ENCODE data around the gene PHAF1. TPM values are rescaled to one million over a fixed set of nuclear protein-coding genes. Genes with fewer than 3 reads are reported as not detected.

PHAF1 gene
- total and polyA plus RNA-seq, 2 of the 13 experiments (the other 11 are each of a cell fraction or from before 2014, with no cell fraction given): 48.3 to 174 TPM

DNA sequence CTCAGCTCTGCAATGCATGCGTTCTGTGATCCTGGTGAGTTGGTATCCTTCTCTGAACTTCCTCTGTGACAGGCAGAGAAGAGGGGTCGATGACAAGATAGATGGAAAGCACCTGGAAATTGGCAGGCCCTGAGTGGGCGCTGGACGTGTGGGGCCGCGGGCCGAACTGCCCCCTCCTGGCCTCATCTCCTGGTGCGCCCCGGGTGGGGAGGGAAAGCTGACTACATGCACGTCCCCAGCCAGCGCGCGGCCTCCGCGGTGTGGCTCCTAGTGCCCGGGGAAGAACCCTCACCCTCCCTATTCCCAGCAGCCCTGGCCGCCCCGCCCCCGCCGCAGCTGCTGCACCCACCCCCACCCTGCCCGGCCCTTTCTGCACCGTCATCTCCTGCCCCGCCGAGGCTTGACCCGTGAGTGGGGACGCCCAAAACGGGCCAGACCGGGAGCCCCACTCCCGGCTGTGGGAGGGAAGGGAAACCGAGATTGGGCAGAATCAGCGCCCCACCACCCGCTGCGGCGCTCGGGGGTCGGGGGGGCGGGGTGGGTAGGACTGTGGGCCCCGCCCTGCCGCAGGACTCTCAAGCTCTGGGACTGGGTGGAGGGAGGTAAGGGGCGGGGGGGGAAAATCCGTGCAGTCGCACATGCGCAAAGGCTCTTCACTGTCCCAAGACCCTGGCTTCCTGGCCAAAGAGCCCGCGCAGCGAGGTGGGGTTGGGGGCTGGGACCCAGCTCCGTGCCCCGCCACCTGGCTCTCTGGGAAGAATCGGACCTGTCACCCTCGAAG lies 60.6 kb downstream of the PHAF1 start, which contains the start of gene NOL3 (continued):
- TF ChIP-seq ZNF619 (CRISPR knock-in tag; IDR thresholded peaks at IDR 0.05) (peak; percentile 21; the same call in 1 of the 2 replicates), E2F1 (CRISPR knock-in tag; IDR thresholded peaks at IDR 0.05) (peak; percentile 15; the same call in 1 of the 2 replicates), ZFY (CRISPR knock-in tag; IDR thresholded peaks at IDR 0.05) (peak; percentile 76; the same call in 1 of the 2 replicates), ZIK1 (CRISPR knock-in tag; IDR thresholded peaks at IDR 0.05; ENCODE audit: borderline replicate concordance, low read depth) (0 out of 2 replicates have a peak, but pooled peaks have one; percentile 10), ZNF230 (CRISPR knock-in tag; IDR thresholded peaks at IDR 0.05) (no peak; the same call in 1 of the 2 replicates), YY1 (IDR thresholded peaks at IDR 0.05; ENCODE audit: insufficient read depth, insufficient replicate concordance, low read depth, low read length) (no peak), HIC2 (CRISPR knock-in tag; IDR thresholded peaks at IDR 0.05; ENCODE audit: low read depth) (peak; percentile 81), ZNF207 (IDR thresholded peaks at IDR 0.05; ENCODE audit: borderline replicate concordance) (no peak), SP5 (CRISPR knock-in tag; IDR thresholded peaks at IDR 0.05; ENCODE audit: borderline replicate concordance, low read depth) (peak; percentile 57), ZNF33B (CRISPR knock-in tag; IDR thresholded peaks at IDR 0.05) (0 out of 2 replicates have a peak, but pooled peaks have one; percentile 39), SOX5 (CRISPR knock-in tag; IDR thresholded peaks at IDR 0.05; ENCODE audit: borderline replicate concordance) (0 out of 2 replicates have a peak, but pooled peaks have one; percentile 18), MED8 (CRISPR knock-in tag; IDR thresholded peaks at IDR 0.05; ENCODE audit: insufficient replicate concordance) (no peak), ZNF879 (CRISPR knock-in tag; IDR thresholded peaks at IDR 0.05) (no peak; the same call in 1 of the 2 replicates), ELF3 (CRISPR knock-in tag; IDR thresholded peaks at IDR 0.05) (peak; percentile 56; the same call in 1 of the 2 replicates), ZNF292 (CRISPR knock-in tag; IDR thresholded peaks at IDR 0.05; ENCODE audit: borderline replicate concordance, low read depth) (peak; percentile 37; the same call in 1 of the 2 replicates)
- TF ChIP-seq, protein P1, sequence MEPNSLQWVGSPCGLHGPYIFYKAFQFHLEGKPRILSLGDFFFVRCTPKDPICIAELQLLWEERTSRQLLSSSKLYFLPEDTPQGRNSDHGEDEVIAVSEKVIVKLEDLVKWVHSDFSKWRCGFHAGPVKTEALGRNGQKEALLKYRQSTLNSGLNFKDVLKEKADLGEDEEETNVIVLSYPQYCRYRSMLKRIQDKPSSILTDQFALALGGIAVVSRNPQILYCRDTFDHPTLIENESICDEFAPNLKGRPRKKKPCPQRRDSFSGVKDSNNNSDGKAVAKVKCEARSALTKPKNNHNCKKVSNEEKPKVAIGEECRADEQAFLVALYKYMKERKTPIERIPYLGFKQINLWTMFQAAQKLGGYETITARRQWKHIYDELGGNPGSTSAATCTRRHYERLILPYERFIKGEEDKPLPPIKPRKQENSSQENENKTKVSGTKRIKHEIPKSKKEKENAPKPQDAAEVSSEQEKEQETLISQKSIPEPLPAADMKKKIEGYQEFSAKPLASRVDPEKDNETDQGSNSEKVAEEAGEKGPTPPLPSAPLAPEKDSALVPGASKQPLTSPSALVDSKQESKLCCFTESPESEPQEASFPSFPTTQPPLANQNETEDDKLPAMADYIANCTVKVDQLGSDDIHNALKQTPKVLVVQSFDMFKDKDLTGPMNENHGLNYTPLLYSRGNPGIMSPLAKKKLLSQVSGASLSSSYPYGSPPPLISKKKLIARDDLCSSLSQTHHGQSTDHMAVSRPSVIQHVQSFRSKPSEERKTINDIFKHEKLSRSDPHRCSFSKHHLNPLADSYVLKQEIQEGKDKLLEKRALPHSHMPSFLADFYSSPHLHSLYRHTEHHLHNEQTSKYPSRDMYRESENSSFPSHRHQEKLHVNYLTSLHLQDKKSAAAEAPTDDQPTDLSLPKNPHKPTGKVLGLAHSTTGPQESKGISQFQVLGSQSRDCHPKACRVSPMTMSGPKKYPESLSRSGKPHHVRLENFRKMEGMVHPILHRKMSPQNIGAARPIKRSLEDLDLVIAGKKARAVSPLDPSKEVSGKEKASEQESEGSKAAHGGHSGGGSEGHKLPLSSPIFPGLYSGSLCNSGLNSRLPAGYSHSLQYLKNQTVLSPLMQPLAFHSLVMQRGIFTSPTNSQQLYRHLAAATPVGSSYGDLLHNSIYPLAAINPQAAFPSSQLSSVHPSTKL (CRISPR knock-in tag; IDR thresholded peaks at IDR 0.05): peak; percentile 13; the same call in 1 of the 2 replicates
- TF ChIP-seq, protein P2, sequence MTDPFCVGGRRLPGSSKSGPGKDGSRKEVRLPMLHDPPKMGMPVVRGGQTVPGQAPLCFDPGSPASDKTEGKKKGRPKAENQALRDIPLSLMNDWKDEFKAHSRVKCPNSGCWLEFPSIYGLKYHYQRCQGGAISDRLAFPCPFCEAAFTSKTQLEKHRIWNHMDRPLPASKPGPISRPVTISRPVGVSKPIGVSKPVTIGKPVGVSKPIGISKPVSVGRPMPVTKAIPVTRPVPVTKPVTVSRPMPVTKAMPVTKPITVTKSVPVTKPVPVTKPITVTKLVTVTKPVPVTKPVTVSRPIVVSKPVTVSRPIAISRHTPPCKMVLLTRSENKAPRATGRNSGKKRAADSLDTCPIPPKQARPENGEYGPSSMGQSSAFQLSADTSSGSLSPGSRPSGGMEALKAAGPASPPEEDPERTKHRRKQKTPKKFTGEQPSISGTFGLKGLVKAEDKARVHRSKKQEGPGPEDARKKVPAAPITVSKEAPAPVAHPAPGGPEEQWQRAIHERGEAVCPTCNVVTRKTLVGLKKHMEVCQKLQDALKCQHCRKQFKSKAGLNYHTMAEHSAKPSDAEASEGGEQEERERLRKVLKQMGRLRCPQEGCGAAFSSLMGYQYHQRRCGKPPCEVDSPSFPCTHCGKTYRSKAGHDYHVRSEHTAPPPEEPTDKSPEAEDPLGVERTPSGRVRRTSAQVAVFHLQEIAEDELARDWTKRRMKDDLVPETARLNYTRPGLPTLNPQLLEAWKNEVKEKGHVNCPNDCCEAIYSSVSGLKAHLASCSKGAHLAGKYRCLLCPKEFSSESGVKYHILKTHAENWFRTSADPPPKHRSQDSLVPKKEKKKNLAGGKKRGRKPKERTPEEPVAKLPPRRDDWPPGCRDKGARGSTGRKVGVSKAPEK (CRISPR knock-in tag; IDR thresholded peaks at IDR 0.05; ENCODE audit: borderline replicate concordance): 0 out of 2 replicates have a peak, but pooled peaks have one; percentile 65

Measured in HepG2 (cell line).